Measurements from ENCODE around the gene JMJD7.

Gene JMJD7

GRCh38 chr15:41884458-41884857 lies 56.6 kb downstream of the JMJD7 start:
- no peak for TF ChIP-seq CTCF (IDR thresholded peaks at IDR 0.05; ENCODE audit: low read depth, low read length)
- no peak for DNase-seq (ENCODE audit: low read depth in 2 of 2)
- H3K4me3 ChIP-seq (replicated peaks in 1 of 2; ENCODE audit: low read depth in 2 of 2, low read length in 2 of 2) = no peak overlapping the region

- H3K4me3 ChIP-seq (replicated peaks in 1 of 2; ENCODE audit: low read depth in 2 of 2, low read length in 2 of 2) = no peak overlapping the region
- DNase-seq (ENCODE audit: low read depth in 2 of 2) = no peak
- no peak for TF ChIP-seq CTCF (IDR thresholded peaks at IDR 0.05; ENCODE audit: low read depth, low read length)
These were observed 57.4 kb downstream of the JMJD7 start for GRCh38 chr15:41885321-41885720.

- DNase-seq (ENCODE audit: low read depth in 2 of 2) = no peak
- no peak overlapping the region for H3K4me3 ChIP-seq (replicated peaks in 1 of 2; ENCODE audit: low read depth in 2 of 2, low read length in 2 of 2)
- TF ChIP-seq CTCF (IDR thresholded peaks at IDR 0.05; ENCODE audit: low read depth, low read length) = no peak
These were observed 57.9 kb downstream of the JMJD7 start for GRCh38 chr15:41885841-41886240.

DNA sequence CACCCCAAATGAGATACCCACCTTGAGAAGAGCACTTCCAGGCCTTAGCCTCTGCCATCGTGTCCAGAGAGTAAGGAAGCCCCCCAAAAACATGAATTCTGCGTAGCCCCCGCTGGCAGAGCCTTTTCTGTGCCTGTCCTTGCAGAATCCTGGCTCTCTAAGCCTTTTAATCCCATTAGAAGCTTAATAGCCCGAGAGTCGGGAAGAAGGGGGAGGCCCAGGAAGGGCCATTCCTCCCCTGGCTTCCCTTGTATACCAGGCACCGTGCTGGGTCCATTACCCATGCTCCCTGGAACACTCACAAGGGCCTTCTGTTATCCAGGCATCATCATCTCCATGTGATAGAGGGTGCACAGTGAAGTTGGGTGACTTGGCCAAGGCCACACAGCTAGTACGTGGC lies 58.8 kb downstream of the JMJD7 start:
- no peak overlapping the region for H3K4me3 ChIP-seq (replicated peaks in 1 of 2; ENCODE audit: low read depth in 2 of 2, low read length in 2 of 2)
- no peak for DNase-seq (ENCODE audit: low read depth in 2 of 2)
- no peak for TF ChIP-seq CTCF (IDR thresholded peaks at IDR 0.05; ENCODE audit: low read depth, low read length)

- no peak overlapping the region for H3K4me3 ChIP-seq (replicated peaks in 1 of 2; ENCODE audit: low read depth in 2 of 2, low read length in 2 of 2)
- no peak for TF ChIP-seq CTCF (IDR thresholded peaks at IDR 0.05; ENCODE audit: low read depth, low read length)
- no peak for DNase-seq (ENCODE audit: low read depth in 2 of 2)
These were observed 59.3 kb downstream of the JMJD7 start for GRCh38 chr15:41887161-41887560.

All from cardiac fibroblast (primary cell).